ENCODE results near the gene ECI1.

DNA sequence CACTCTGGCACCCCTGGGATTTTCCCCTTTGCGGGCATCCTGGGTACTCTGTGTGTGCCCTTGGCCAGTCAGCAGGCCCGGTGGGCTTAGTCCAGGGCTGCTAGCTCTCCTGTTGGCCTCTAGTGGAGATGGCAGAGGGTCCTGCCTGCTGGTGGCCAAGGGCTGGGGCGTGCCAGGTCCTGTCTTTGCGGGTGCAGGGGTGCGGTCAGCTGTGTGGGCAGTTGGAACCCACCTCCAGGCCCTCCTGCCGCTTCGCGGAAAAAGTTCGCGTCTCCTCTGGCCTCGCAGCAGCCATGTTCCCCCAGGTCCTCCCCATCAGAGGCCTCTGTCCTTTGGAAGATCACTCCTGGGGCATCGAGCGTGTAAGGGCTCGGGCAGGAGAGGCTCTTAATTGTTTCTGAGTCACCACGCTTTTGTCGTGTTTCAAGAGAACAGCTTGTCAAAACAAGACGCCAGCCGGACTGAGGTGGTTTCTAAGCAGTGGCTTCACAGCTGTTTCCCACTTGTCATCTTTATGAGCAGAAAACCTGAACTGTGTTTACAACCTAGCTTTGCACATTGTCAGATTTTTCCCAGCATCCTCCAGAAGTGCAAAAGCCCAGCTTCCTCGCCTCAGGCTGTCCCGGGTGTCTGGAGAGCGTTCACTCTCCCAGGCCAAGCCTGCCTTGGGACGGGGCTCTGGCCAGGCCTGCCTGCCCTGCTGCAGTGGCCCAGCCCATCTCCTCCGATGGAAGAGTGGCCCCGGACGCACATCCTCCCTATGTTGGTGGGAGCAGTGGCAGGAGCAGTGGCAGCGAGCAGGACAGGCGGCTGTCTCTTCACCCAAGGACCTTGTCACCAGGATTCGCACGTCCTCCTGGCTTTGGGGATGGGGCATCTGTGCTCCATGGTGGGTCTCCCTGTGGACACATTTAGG, 20.1 kb downstream of the ECI1 start:
- TF ChIP-seq, protein P1, sequence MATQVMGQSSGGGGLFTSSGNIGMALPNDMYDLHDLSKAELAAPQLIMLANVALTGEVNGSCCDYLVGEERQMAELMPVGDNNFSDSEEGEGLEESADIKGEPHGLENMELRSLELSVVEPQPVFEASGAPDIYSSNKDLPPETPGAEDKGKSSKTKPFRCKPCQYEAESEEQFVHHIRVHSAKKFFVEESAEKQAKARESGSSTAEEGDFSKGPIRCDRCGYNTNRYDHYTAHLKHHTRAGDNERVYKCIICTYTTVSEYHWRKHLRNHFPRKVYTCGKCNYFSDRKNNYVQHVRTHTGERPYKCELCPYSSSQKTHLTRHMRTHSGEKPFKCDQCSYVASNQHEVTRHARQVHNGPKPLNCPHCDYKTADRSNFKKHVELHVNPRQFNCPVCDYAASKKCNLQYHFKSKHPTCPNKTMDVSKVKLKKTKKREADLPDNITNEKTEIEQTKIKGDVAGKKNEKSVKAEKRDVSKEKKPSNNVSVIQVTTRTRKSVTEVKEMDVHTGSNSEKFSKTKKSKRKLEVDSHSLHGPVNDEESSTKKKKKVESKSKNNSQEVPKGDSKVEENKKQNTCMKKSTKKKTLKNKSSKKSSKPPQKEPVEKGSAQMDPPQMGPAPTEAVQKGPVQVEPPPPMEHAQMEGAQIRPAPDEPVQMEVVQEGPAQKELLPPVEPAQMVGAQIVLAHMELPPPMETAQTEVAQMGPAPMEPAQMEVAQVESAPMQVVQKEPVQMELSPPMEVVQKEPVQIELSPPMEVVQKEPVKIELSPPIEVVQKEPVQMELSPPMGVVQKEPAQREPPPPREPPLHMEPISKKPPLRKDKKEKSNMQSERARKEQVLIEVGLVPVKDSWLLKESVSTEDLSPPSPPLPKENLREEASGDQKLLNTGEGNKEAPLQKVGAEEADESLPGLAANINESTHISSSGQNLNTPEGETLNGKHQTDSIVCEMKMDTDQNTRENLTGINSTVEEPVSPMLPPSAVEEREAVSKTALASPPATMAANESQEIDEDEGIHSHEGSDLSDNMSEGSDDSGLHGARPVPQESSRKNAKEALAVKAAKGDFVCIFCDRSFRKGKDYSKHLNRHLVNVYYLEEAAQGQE (IDR thresholded peaks at IDR 0.05; ENCODE audit: low read depth): no peak
- TF ChIP-seq, protein P2, sequence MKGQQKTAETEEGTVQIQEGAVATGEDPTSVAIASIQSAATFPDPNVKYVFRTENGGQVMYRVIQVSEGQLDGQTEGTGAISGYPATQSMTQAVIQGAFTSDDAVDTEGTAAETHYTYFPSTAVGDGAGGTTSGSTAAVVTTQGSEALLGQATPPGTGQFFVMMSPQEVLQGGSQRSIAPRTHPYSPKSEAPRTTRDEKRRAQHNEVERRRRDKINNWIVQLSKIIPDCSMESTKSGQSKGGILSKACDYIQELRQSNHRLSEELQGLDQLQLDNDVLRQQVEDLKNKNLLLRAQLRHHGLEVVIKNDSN (IDR thresholded peaks at IDR 0.05): no peak
- TF ChIP-seq YY1 (IDR thresholded peaks at IDR 0.05; ENCODE audit: low read depth) (no peak), EP300 (IDR thresholded peaks at IDR 0.05; ENCODE audit: borderline replicate concordance) (no peak), ZBTB7A (IDR thresholded peaks at IDR 0.05; ENCODE audit: low read depth) (no peak), MAX (IDR thresholded peaks at IDR 0.05) (no peak), RAD21 (IDR thresholded peaks at IDR 0.05; ENCODE audit: low read depth) (no peak), CREB1 (IDR thresholded peaks at IDR 0.05; ENCODE audit: low read depth) (no peak), TAF1 (IDR thresholded peaks at IDR 0.05; ENCODE audit: low read depth) (no peak), CEBPB (IDR thresholded peaks at IDR 0.05) (no peak), TEAD4 (IDR thresholded peaks at IDR 0.05) (no peak), FOXM1 (IDR thresholded peaks at IDR 0.05; ENCODE audit: borderline replicate concordance, low read depth) (no peak)
